Endothelial cell of umbilical vein (primary cell): ENCODE measurements around the gene KCNAB2. TPM values are rescaled to one million over a fixed set of nuclear protein-coding genes. Genes with fewer than 3 reads are reported as not detected.

Experiments
- BruUV-seq: library from RNA; stranded (reverse); fragments of 400-500 nt; replicated peaks from 2 replicates; lab custom pipeline; 2021; lab: Mats Ljungman, UMichigan
- CTCF ChIA-PET: fragments of 300-600, 350-600 bp; sonication (Branson Sonifier 250); formaldehyde crosslinking; loops from one replicate; lab custom pipeline; 2021; ENCODE audit warnings: antibody characterized with exemption, inconsistent platforms; lab: Charles Lee
- POLR2A ChIA-PET: fragments of 300-600, 350-600 bp; sonication (Branson Sonifier 250); formaldehyde crosslinking; loops from one replicate; lab custom pipeline; 2021; ENCODE audit warnings: antibody characterized with exemption, inconsistent platforms; lab: Charles Lee
- DNase-seq: peaks from one replicate; pipeline ENCODE4 v3.0.0-alpha.2; 2011; ENCODE audit warnings: low read depth, low spot score
- FAIRE-seq: peaks from 2 replicates; lab custom pipeline; 2011; peaks lifted over from hg19 to GRCh38; lab: Jason Lieb, UNC
- H2AFZ ChIP-seq: 2 replicates; pipeline ENCODE4 v1.6.0; 2012; ENCODE audit warnings: low read depth, low read length, control low read depth, inconsistent platforms
- H3K27ac ChIP-seq: 2 replicates; pipeline ENCODE4 v1.5.1; 2011; ENCODE audit warnings: low read depth, mild to moderate bottlenecking, control low read depth, low read length, moderate library complexity; ENCODE audit not compliant: insufficient read depth
- H3K27me3 ChIP-seq, 2 experiments: 2 replicates each; pipeline versions ENCODE4 v1.6.0 to v1.6.1; 2011; ENCODE audit warnings: low read length in 2 of 2, mixed read lengths in 1 of 2; ENCODE audit not compliant: control insufficient read depth in 2 of 2, insufficient read depth in 2 of 2
- H3K36me3 ChIP-seq, 2 experiments: 2 replicates in 1 of 2; 3 replicates in 1 of 2; pipeline ENCODE4 v1.5.1; 2011; ENCODE audit warnings: low read length in 2 of 2, mild to moderate bottlenecking in 1 of 2, moderate library complexity in 1 of 2; ENCODE audit not compliant: control insufficient read depth in 2 of 2, insufficient read depth in 2 of 2; ENCODE audit errors: extremely low read depth in 1 of 2
- H3K4me1 ChIP-seq: 3 replicates; pipeline ENCODE4 v1.5.1; 2011; ENCODE audit warnings: mild to moderate bottlenecking, low read length; ENCODE audit not compliant: control insufficient read depth, insufficient read depth; ENCODE audit errors: extremely low read depth
- H3K4me2 ChIP-seq: 2 replicates; pipeline ENCODE4 v1.6.1; 2011; ENCODE audit warnings: low read length, control low read depth, mixed read lengths; ENCODE audit not compliant: insufficient read depth
- H3K4me3 ChIP-seq, 3 experiments: fragments of 200-600 bp in 1 of 3; sonication (generic), shearing (Covaris generic) in 1 of 3; replicated peaks in 1 of 3; 2 replicates each; pipeline ENCODE4 v1.5.1; 2011 to 2016; ENCODE audit warnings: control low read depth in 3 of 3, low read length in 3 of 3, mild to moderate bottlenecking in 2 of 3, inconsistent platforms in 1 of 3, low read depth in 1 of 3, moderate library complexity in 1 of 3; ENCODE audit not compliant: insufficient read depth in 1 of 3
- H3K79me2 ChIP-seq: 2 replicates; pipeline ENCODE4 v1.6.0; 2012; ENCODE audit warnings: low read length, inconsistent platforms; ENCODE audit not compliant: control insufficient read depth, insufficient read depth
- H3K9ac ChIP-seq: replicated peaks from 2 replicates; pipeline ENCODE3; 2011; ENCODE audit warnings: low read length, control low read depth; ENCODE audit not compliant: insufficient read depth; ENCODE audit errors: extremely low read depth
- H3K9me1 ChIP-seq: replicated peaks from 3 replicates; pipeline ENCODE4 v1.6.0; 2011; ENCODE audit warnings: mild to moderate bottlenecking, low read length; ENCODE audit not compliant: control insufficient read depth, insufficient read depth; ENCODE audit errors: extremely low read depth
- H3K9me3 ChIP-seq: replicated peaks from 2 replicates; pipeline ENCODE4 v1.5.1; 2012; ENCODE audit warnings: low read length, inconsistent platforms; ENCODE audit not compliant: control insufficient read depth, insufficient read depth
- H4K20me1 ChIP-seq: replicated peaks from 2 replicates; pipeline ENCODE3; 2011; ENCODE audit warnings: mild to moderate bottlenecking, low read length; ENCODE audit not compliant: control insufficient read depth, insufficient read depth; ENCODE audit errors: extremely low read depth
- CTCF ChIP-seq, 2 donors: IDR thresholded peaks; 1 replicate in 1 of 2; 2 replicates in 1 of 2; pipeline ENCODE4 v1.5.1; 2011; ENCODE audit warnings: low read length in 2 of 2, mild to moderate bottlenecking in 2 of 2, moderate library complexity in 2 of 2, control low read depth in 1 of 2, inconsistent platforms in 1 of 2, low read depth in 1 of 2; ENCODE audit not compliant: insufficient read depth in 1 of 2; ENCODE audit errors: extremely low read depth in 1 of 2
- EZH2 ChIP-seq: IDR thresholded peaks from 2 replicates; pipeline ENCODE4 v1.6.1; 2012; ENCODE audit warnings: borderline replicate concordance, low read depth, mild to moderate bottlenecking, moderate library complexity, low read length, inconsistent platforms; ENCODE audit not compliant: severe bottlenecking
- FOS ChIP-seq: IDR thresholded peaks from 2 replicates; pipeline ENCODE4 v1.6.1; 2011; ENCODE audit warnings: mild to moderate bottlenecking, low read length, moderate library complexity, borderline replicate concordance; ENCODE audit not compliant: insufficient read depth
- GATA2 ChIP-seq: IDR thresholded peaks from 2 replicates; pipeline ENCODE4 v1.7.0; 2011; ENCODE audit warnings: low read depth, mild to moderate bottlenecking, moderate library complexity, mixed read lengths, low read length; ENCODE audit not compliant: insufficient read length, insufficient read depth
- JUN ChIP-seq: IDR thresholded peaks from 2 replicates; pipeline ENCODE4 v1.6.1; 2011; ENCODE audit warnings: borderline replicate concordance, low read depth; ENCODE audit not compliant: insufficient read length, insufficient read depth
- MAX ChIP-seq: IDR thresholded peaks from 2 replicates; pipeline ENCODE4 v1.6.1; 2011; ENCODE audit not compliant: insufficient read depth, insufficient read length
- MYC ChIP-seq: IDR thresholded peaks from one replicate; pipeline ENCODE4 v1.6.1; 2011; ENCODE audit warnings: mild to moderate bottlenecking, low read depth, low read length
- POLR2A ChIP-seq: IDR thresholded peaks from 2 replicates; pipeline ENCODE4 v1.6.1; 2012; ENCODE audit warnings: low read depth, mild to moderate bottlenecking, control low read depth, low read length
- POLR2AphosphoS5 ChIP-seq: IDR thresholded peaks from 2 replicates; pipeline ENCODE4 v1.6.1; 2012; ENCODE audit warnings: low read depth, mild to moderate bottlenecking, control low read depth, low read length, moderate library complexity; ENCODE audit not compliant: insufficient read depth
- dilution Hi-C: fragments of 300-500 bp; cut with MboI; formaldehyde crosslinking; loops from one replicate; pipeline ENCODE4 v1.15.0; 2019; ENCODE audit warnings: low sequenced_read_pairs; ENCODE audit not compliant: extremely low pct_ligation_motif_present
- intact Hi-C: fragments of 100-400 bp; cut with micrococcal nuclease; formaldehyde crosslinking; loops from one replicate; pipeline ENCODE4 v1.10.0; 2022
- polyA plus RNA-seq, 4 experiments: library from polyadenylated mRNA; depleted of rRNA in 3 of 4; stranded (reverse) in 3 of 4; unstranded in 1 of 4; fragments of >200 nt; gene quantifications; 2 replicates each; pipeline versions ENCODE4 v1.2.1 to v1.2.3, GENCODE V29; 2011 to 2012; ENCODE audit warnings: missing spikeins in 1 of 4
- total RNA-seq: library from RNA; stranded (reverse); gene quantifications from 2 replicates; pipeline ENCODE4 v1.2.3, GENCODE V29; 2021

The KCNAB2 gene
- total and polyA plus RNA-seq, 2 donors (not counting 3 experiments of a cell fraction or from before 2014, with no cell fraction given): 2.4 to 3.8 TPM

GRCh38 chr1:6092211-6092610 lies 46.5 kb downstream of the KCNAB2 start:
- FAIRE-seq (no peak), DNase-seq (no peak)
- no TSS peak for BruUV-seq
- no peaks in the 10 kb centered on the region for H3K4me1 ChIP-seq
- no peaks in the 10 kb centered on the region for H3K9me1 ChIP-seq
- TF ChIP-seq JUN (no peak), GATA2 (no peak), FOS (no peak), MAX (no peak), EZH2 (no peak), CTCF (IDR thresholded peaks at IDR 0.05; ENCODE audit: extremely low read depth in 1 of 2, insufficient read depth in 1 of 2, low read depth in 1 of 2, low read length in 2 of 2) (no peak), MYC (no peak), POLR2A (no peak), POLR2AphosphoS5 (no peak)
- no peak overlapping the region for H3K4me3 ChIP-seq
- H3K27me3 ChIP-seq: no peaks in the 10 kb centered on the region
- no peaks in the 10 kb centered on the region for H3K79me2 ChIP-seq
- no peak overlapping the region for H3K9ac ChIP-seq
- ChIA-PET CTCF (interaction anchor here (2.0 kb wide), 1 partner anchor 10 kb away, joined by 5 read pairs; no protein-coding TSS in a partner anchor), POLR2A (no interaction called here)
- dilution Hi-C loops: no loop called here
- no peak overlapping the region for H2AFZ ChIP-seq
- intact Hi-C loops: no loop called here
- no peaks in the 10 kb centered on the region for H4K20me1 ChIP-seq
- H3K27ac ChIP-seq: no peak overlapping the region
- H3K9me3 ChIP-seq: no peaks in the 10 kb centered on the region
- no peak overlapping the region for H3K4me2 ChIP-seq
- no peaks in the 10 kb centered on the region for H3K36me3 ChIP-seq
